Lower lobe of right lung (tissue), 2 donors: ENCODE results near the gene PARN. TPM values are rescaled to one million over a fixed set of nuclear protein-coding genes. Genes with fewer than 3 reads are reported as not detected.
"Not testable (repeated sequence)": the region's sequence is repeated elsewhere in the genome, so short reads cannot be mapped to it uniquely, and the experiment has no call there.

Experiments used
- ATAC-seq, 2 donors: fragments of 200-7000 bp; cut with Tn5 transposase; one replicate each; pipeline ENCODE4 v1.9.1; 2020 to 2022; ENCODE audit warnings: mild to moderate bottlenecking in 2 of 2, moderate library complexity in 2 of 2
- DNase-seq: peaks from one replicate; pipeline ENCODE4 v3.0.0-alpha.2; 2020
- H3K27ac ChIP-seq: fragments of 200-600 bp; one replicate; pipeline ENCODE4 v1.8.0; 2022
- H3K27me3 ChIP-seq: fragments of 200-600 bp; one replicate; pipeline ENCODE4 v1.8.0; 2022; ENCODE audit warnings: low read depth
- H3K36me3 ChIP-seq: fragments of 200-600 bp; one replicate; pipeline ENCODE4 v1.8.0; 2022; ENCODE audit warnings: mild to moderate bottlenecking
- H3K4me1 ChIP-seq: fragments of 200-600 bp; one replicate; pipeline ENCODE4 v1.8.0; 2022
- H3K4me3 ChIP-seq: fragments of 200-600 bp; one replicate; pipeline ENCODE4 v1.8.0; 2022; ENCODE audit warnings: mild to moderate bottlenecking
- H3K9me3 ChIP-seq: fragments of 200-600 bp; one replicate; pipeline ENCODE4 v1.8.0; 2022
- CTCF ChIP-seq: fragments of 200-600 bp; IDR thresholded peaks from one replicate; pipeline ENCODE4 v1.8.0; 2022; ENCODE audit warnings: antibody characterized with exemption, mild to moderate bottlenecking
- intact Hi-C: fragments of 100-400 bp; cut with DNase I; formaldehyde crosslinking; loops from one replicate; pipeline ENCODE4 v1.11.0; 2022
- total RNA-seq: library from RNA; stranded (reverse); fragmentation: NEBNext Ultra II Directional; extraction: Animal tissue kit (Norgen Biotek cat#: 25700); gene quantifications from one replicate; pipeline ENCODE4 v1.2.1, GENCODE V29; 2021
- donor health status: DM: no; HTN: yes; CAD: no; lungs with severe emphysema.

The PARN gene
- total RNA-seq, 1 donor from 2014 or later, result 35.7 TPM

DNA sequence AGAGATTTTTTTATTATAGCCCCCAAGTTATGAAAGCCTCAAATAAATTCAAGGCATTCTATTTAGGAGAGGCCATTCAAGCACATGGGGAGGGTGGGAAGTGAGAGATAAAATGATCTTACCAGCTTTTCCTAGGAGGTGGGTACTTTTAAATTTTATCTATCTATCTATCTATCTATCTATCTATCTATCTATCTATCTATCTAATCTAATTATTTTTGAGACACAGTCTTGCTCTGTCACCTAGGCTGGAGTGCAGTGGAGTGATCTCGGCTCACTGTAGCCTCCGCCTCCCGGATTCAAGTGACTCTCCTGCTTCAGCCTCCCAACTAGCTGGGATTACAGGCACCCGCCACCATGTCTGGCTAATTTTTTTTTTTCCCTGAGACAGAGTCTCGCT is 182.3 kb downstream of the PARN start:
- Histone ChIP-seq H3K36me3 (peaks cover 26% of the 10 kb centered on the region), H3K9me3 (no peaks in the 10 kb centered on the region), H3K27ac (no peak overlapping the region), H3K4me1 (peaks cover 7% of the 10 kb centered on the region), H3K27me3 (no peaks in the 10 kb centered on the region), H3K4me3 (no peak overlapping the region)
- DNase-seq, result no peak
- no peak for TF ChIP-seq CTCF
- intact Hi-C loops, result no loop called here
- no peak for ATAC-seq

DNA sequence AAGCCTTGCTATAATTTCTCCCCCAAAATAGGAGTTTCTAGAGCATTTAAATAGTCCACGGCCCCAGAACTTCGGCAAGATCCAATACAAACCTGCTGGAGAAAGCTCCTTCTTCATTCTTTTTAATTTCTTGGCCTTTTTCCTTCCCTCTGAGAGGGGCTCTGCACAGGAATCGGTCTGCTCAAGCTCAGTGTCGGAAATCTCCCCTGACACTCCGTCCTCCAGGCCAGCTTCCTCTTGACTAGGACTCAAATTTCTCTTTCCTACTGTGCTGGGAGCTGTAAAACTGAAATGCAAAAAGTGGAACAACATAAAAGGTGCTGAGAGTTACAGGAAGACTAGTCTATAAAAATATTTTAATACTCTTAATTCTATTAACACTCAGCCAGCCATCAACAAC is 183.3 kb downstream of the PARN start:
- intact Hi-C loops, result no loop called here
- ATAC-seq, result no peak
- H3K36me3 ChIP-seq, result peaks cover 26% of the 10 kb centered on the region
- H3K4me1 ChIP-seq, result peaks cover 7% of the 10 kb centered on the region
- no peak for TF ChIP-seq CTCF
- H3K4me3 ChIP-seq, result no peak overlapping the region
- no peak overlapping the region for H3K27ac ChIP-seq
- DNase-seq, result no peak
- H3K27me3 ChIP-seq, result no peaks in the 10 kb centered on the region
- no peaks in the 10 kb centered on the region for H3K9me3 ChIP-seq

DNA sequence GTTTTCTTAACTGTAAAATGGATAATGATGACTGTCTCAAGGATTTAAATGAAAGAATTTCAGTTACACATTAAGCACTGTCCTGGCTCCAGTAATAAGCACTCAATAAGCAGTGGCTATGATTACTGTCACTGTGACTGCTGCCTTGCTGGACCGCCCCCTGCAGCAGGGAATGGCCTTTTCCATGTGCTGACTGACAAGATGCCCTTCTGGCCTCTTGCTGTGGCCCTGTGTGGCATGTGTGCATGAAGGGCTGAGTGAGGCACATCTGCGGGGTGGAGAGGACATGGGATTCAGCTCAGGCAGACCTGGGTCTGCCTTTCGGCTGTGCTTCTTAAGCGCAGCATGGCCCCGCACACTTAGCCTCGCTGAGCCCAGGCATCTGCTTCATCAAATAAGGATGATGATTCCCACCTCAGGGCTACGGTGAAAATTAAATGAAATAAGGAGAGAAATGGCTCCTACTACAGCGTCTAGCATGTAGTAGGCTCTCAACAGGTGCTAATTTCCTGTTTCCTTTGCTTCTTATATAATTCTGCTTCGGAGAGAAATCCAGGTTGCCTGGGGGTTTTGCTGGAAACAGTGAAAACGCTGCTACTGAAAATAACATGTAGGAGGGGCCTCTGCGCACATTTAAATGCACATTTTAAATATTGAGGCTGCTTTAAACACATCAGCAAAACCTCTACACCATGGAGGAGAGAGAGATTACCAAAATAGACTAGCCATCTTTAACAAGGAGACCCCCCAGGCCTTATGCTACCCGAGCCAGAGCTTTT is 183.9 kb downstream of the PARN start:
- H3K27ac ChIP-seq, result no peak overlapping the region
- peaks cover 7% of the 10 kb centered on the region for H3K4me1 ChIP-seq
- DNase-seq (no peak), ATAC-seq (no peak)
- H3K9me3 ChIP-seq, result no peaks in the 10 kb centered on the region
- TF ChIP-seq CTCF, result no peak
- H3K4me3 ChIP-seq, result no peak overlapping the region
- peaks cover 26% of the 10 kb centered on the region for H3K36me3 ChIP-seq
- H3K27me3 ChIP-seq, result no peaks in the 10 kb centered on the region
- intact Hi-C loops, result no loop called here

DNA sequence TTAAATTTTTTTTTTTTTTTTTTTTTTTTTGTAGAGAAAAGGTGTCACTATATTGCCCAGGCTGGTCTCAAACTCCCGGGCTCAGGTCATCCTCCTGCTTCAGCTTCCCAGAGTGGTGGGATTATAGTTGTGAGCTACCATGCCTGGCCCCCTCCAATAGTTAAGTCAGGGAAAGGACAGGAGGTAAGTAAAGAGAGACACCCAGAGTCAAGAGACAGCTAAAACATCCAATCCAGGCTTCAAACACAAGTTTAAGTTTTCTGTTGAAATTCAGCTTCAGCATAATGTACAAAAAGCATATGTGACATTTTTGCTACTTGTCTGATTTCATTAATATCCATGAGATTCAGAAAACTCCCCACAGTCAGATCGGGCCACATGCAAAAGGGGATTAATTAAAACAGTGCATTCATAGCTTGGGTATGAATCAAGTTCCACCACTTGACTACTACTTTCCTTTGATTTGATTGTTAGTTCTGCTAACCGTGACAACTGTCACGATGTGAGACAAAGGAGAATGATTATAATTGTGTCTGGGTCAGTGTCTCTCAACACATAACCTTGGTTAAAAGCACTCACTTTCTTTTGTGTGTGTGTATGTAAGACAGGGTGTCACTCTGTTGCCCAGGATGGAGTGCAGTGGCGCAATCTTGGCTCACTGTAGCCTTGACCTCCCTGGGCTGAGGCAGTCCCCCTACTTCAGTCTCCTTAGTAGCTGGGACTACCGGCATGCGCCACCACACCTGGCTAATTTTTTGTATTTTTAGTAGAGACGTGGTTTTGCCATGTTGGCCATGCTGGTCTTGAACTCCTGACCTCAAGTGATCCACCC is 184.9 kb downstream of the PARN start:
- TF ChIP-seq CTCF, result no peak
- peaks cover 26% of the 10 kb centered on the region for H3K36me3 ChIP-seq
- H3K4me3 ChIP-seq, result no peak overlapping the region
- H3K27me3 ChIP-seq, result no peaks in the 10 kb centered on the region
- peaks cover 3% of the 10 kb centered on the region for H3K4me1 ChIP-seq
- ATAC-seq (no peak), DNase-seq (no peak)
- intact Hi-C loops, result no loop called here
- no peak overlapping the region for H3K27ac ChIP-seq
- no peaks in the 10 kb centered on the region for H3K9me3 ChIP-seq

DNA sequence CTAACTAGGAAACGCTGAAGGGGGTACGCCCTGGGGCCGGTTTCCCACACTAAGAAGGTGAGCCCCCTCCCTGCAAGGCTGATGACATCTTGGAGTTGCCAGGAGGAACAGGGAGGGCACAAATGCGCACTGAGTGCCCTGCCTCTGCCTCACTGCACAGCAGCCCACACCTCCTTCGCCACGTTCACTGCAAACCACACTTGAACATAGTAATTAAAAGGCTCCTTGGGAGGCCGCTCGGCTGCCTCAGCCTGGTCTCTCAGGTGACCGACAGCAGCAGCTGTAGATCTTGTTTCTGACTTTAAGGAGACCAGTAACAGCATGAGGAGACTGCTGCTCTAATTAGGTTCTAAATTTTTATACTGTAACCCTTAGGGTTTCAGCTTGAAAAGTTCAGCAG is 188.5 kb downstream of the PARN start:
- H3K4me1 ChIP-seq, ATAC-seq, H3K27ac ChIP-seq, DNase-seq, H3K9me3 ChIP-seq, H3K4me3 ChIP-seq, H3K27me3 ChIP-seq, intact Hi-C loops: not testable (repeated sequence)
- H3K36me3 ChIP-seq, result peaks cover 23% of the 10 kb centered on the region

GRCh38 chr16:14438256-14438655 is 191.8 kb downstream of the PARN start:
- DNase-seq (no peak), ATAC-seq (no peak)
- Histone ChIP-seq H3K36me3 (peaks cover 21% of the 10 kb centered on the region), H3K4me1 (no peaks in the 10 kb centered on the region), H3K27me3 (no peaks in the 10 kb centered on the region), H3K4me3 (no peak overlapping the region), H3K27ac (no peak overlapping the region), H3K9me3 (no peaks in the 10 kb centered on the region)
- intact Hi-C loops, result no loop called here
- no peak for TF ChIP-seq CTCF
